MCF 10A (cell line): ENCODE measurements around the gene JMJD6. TPM values are rescaled to one million over a fixed set of nuclear protein-coding genes. Genes with fewer than 3 reads are reported as not detected.
A peak's percentile ranks its signal among the peaks of the same experiment; 100 is the strongest.
"Not testable (repeated sequence)": the region's sequence is repeated elsewhere in the genome, so short reads cannot be mapped to it uniquely, and the experiment has no call there.

ENCODE experiments used
- BruUV-seq: library from RNA; stranded (reverse); fragments of 400-500 nt; replicated peaks from 2 replicates; lab custom pipeline; 2021; lab: Mats Ljungman, UMichigan
- CTCF ChIA-PET: fragments of 300-600 bp; sonication (Branson Sonifier 250); formaldehyde crosslinking; extraction: SDS; loops from one replicate; lab custom pipeline; 2021; ENCODE audit warnings: antibody characterized with exemption, inconsistent platforms; lab: Yijun Ruan, JAX
- POLR2A ChIA-PET: fragments of 300-600, 350-650 bp; sonication (Branson Sonifier 250); formaldehyde crosslinking; extraction: SDS; loops from one replicate; lab custom pipeline; 2020; ENCODE audit warnings: antibody characterized with exemption, inconsistent platforms; lab: Yijun Ruan, JAX
- DNase-seq: peaks from one replicate; pipeline ENCODE4 v3.0.0-alpha.2; 2018; ENCODE audit not compliant: unreplicated experiment
- H3K27ac Mint-ChIP-seq: one replicate; pipeline ENCODE4 v1.8.0; 2022; ENCODE audit warnings: mild to moderate bottlenecking, low read depth, mixed read lengths; ENCODE audit not compliant: unreplicated experiment
- H3K27me3 Mint-ChIP-seq: one replicate; pipeline ENCODE4 v1.8.0; 2022; ENCODE audit warnings: mixed read lengths; ENCODE audit not compliant: insufficient read depth, unreplicated experiment
- H3K36me3 Mint-ChIP-seq: one replicate; pipeline ENCODE4 v1.8.0; 2022; ENCODE audit warnings: mild to moderate bottlenecking, moderate library complexity, mixed read lengths; ENCODE audit not compliant: insufficient read depth, unreplicated experiment
- H3K4me1 Mint-ChIP-seq: one replicate; pipeline ENCODE4 v1.8.0; 2022; ENCODE audit warnings: mixed read lengths; ENCODE audit not compliant: insufficient read depth, unreplicated experiment
- H3K4me3 Mint-ChIP-seq: one replicate; pipeline ENCODE4 v1.8.0; 2022; ENCODE audit warnings: mild to moderate bottlenecking, moderate library complexity, mixed read lengths; ENCODE audit not compliant: unreplicated experiment
- H3K9me3 Mint-ChIP-seq: one replicate; pipeline ENCODE4 v1.8.0; 2022; ENCODE audit warnings: mixed read lengths; ENCODE audit not compliant: unreplicated experiment
- CTCF ChIP-seq: fragments of 200-600 bp; IDR thresholded peaks from one replicate; pipeline ENCODE4 v1.8.0; 2022; ENCODE audit warnings: antibody characterized with exemption, mild to moderate bottlenecking; ENCODE audit not compliant: unreplicated experiment
- intact Hi-C: fragments of 100-400 bp; cut with micrococcal nuclease; formaldehyde crosslinking; loops from 2 replicates; pipeline ENCODE4 v1.14.1; 2022
- total RNA-seq: library from RNA; stranded (reverse); gene quantifications from 2 replicates; pipeline ENCODE4 v1.2.3, GENCODE V29; 2022

JMJD6 gene
- total RNA-seq, 1 experiment from 2014 or later: 29.4 TPM

- CTCF ChIA-PET: no interaction called here
- DNase-seq: no peak
- POLR2A ChIA-PET: interaction anchor here (3.4 to 9.1 kb wide), 2 partner anchors 9 to 181 kb away, joined by 26 to 76 read pairs; no protein-coding TSS in a partner anchor
- peaks cover 57% of the 10 kb centered on the region for H3K36me3 Mint-ChIP-seq
- peaks cover 5% of the 10 kb centered on the region for H3K9me3 Mint-ChIP-seq
- no peaks in the 10 kb centered on the region for H3K4me1 Mint-ChIP-seq
- no TSS peak for BruUV-seq
- intact Hi-C loops: no loop called here
- H3K27ac Mint-ChIP-seq: no peak overlapping the region
- H3K4me3 Mint-ChIP-seq: no peak overlapping the region
- H3K27me3 Mint-ChIP-seq: no peaks in the 10 kb centered on the region
- no peak for TF ChIP-seq CTCF
Observed at GRCh38 chr17:76740329-76741118, 14.1 kb upstream of the JMJD6 start.

GRCh38 chr17:76739568-76740115 lies 13.2 kb upstream of the JMJD6 start:
- BruUV-seq, DNase-seq, H3K9me3 Mint-ChIP-seq, H3K4me1 Mint-ChIP-seq, H3K27ac Mint-ChIP-seq, H3K4me3 Mint-ChIP-seq, H3K27me3 Mint-ChIP-seq: not testable (repeated sequence)
- peaks cover 57% of the 10 kb centered on the region for H3K36me3 Mint-ChIP-seq
- intact Hi-C loops: loop anchor here (10.0 kb wide), 1 partner anchor 325 kb away; no protein-coding TSS in a partner anchor
- POLR2A ChIA-PET: interaction anchor here (0.6 to 9.1 kb wide), 8 partner anchors 9 to 1479 kb away, joined by 3 to 150 read pairs (median 3); partner anchors contain the start of genes JMJD6 and METTL23
- CTCF ChIA-PET: interaction anchor here (0.6 to 1.5 kb wide), 2 partner anchors 16 to 181 kb away, joined by 3 to 4 read pairs; no protein-coding TSS in a partner anchor

- TSS peak; percentile 38 for BruUV-seq
- Mint-ChIP-seq H3K27me3 (no peaks in the 10 kb centered on the region), H3K4me1 (peaks cover 17% of the 10 kb centered on the region), H3K27ac (peak overlapping the region; percentile 97), H3K9me3 (no peaks in the 10 kb centered on the region), H3K36me3 (peaks cover 63% of the 10 kb centered on the region), H3K4me3 (peak overlapping the region; percentile 100)
- intact Hi-C loops: loop anchor here (1.0 to 10.0 kb wide), 2 partner anchors 101 to 326 kb away; no protein-coding TSS in a partner anchor
- ChIA-PET POLR2A (interaction anchor here (0.7 to 9.1 kb wide), 11 partner anchors 11 to 888 kb away, joined by 3 to 150 read pairs (median 4); partner anchors contain the start of genes JMJD6, METTL23 and RHBDF2), CTCF (interaction anchor here (0.6 to 1.5 kb wide), 4 partner anchors 41 to 292 kb away, joined by 3 to 4 read pairs (median 4); no protein-coding TSS in a partner anchor)
- no peak for DNase-seq
- no peak for TF ChIP-seq CTCF
Observed at GRCh38 chr17:76738468-76738850, 12.1 kb upstream of the JMJD6 start.

GRCh38 chr17:76737676-76738467 lies 11.5 kb upstream of the JMJD6 start, which contains the start of gene MFSD11:
Gene MFSD11, plus strand, starts transcription at chr17:76738119. Its CDS starts 234 bp downstream, at chr17:76738353.
- intact Hi-C loops: loop anchor here (1.0 to 10.0 kb wide), 2 partner anchors 101 to 327 kb away; no protein-coding TSS in a partner anchor
- H3K4me1 Mint-ChIP-seq: peaks cover 20% of the 10 kb centered on the region

More at GRCh38 chr17:76737676-76738467, 11.5 kb upstream of the JMJD6 start, which contains the start of gene MFSD11:
- no peaks in the 10 kb centered on the region for H3K27me3 Mint-ChIP-seq
- peaks cover 69% of the 10 kb centered on the region for H3K36me3 Mint-ChIP-seq
- BruUV-seq: no TSS peak
- peak; percentile 90 for DNase-seq
- CTCF ChIA-PET: interaction anchor here (0.6 to 1.5 kb wide), 5 partner anchors 11 to 542 kb away, joined by 3 to 5 read pairs (median 4); no protein-coding TSS in a partner anchor
- H3K4me3 Mint-ChIP-seq: peak within 1 kb of the TSS; percentile 100
- no peak for TF ChIP-seq CTCF
- no peaks in the 10 kb centered on the region for H3K9me3 Mint-ChIP-seq
- peak within 1 kb of the TSS; percentile 97 for H3K27ac Mint-ChIP-seq
- POLR2A ChIA-PET: interaction anchor here (0.6 to 9.1 kb wide), 17 partner anchors 11 to 551 kb away, joined by 3 to 150 read pairs (median 3); partner anchors contain the start of genes JMJD6, METTL23 and RHBDF2
